ENCODE data around the gene HOMER3. TPM values are rescaled to one million over a fixed set of nuclear protein-coding genes. Genes with fewer than 3 reads are reported as not detected.
A peak's percentile ranks its signal among the peaks of the same experiment; 100 is the strongest.

Gene HOMER3
- polyA plus RNA-seq, 3 donors, result 45.1 to 88.1 (median 49.4) TPM

DNA sequence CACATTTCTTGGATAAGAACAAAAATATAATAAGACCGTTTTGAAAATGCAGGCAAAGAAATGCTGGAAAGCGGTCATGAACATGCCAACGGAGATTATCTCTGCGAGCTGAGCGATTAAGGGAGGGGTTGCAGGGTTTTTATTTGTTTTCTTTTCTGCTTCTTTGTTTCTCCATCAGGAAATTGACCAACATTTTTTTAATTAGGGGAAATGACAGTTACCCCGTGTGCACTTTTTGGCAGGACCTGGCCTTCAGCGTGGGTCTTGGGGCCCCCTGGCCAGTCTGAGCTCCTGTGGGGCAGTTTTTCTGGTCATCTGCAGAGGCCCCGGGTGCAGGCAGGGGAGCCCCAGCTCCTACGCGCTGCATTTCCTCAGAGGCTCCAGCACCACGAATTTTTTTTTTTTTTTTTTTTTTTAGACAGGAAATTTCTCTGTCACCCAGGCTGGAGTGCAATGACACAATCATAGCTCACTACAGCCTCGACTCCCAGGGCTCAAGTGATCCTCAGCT is 31.3 kb upstream of the HOMER3 start:
- Histone ChIP-seq H3K79me2 (ENCODE audit: insufficient read depth, low read length) (no peaks in the 10 kb centered on the region), H3K4me2 (replicated peaks; ENCODE audit: extremely low read depth, low read length, poor library complexity, severe bottlenecking) (peak overlapping the region; percentile 74), H3K4me3 (replicated peaks in 1 of 3; ENCODE audit: low read depth in 2 of 3, low read length in 3 of 3) (peak overlapping the region in 1 of 3 experiments; percentile 59), H2AFZ (ENCODE audit: insufficient read depth, low read depth, low read length, poor library complexity, severe bottlenecking) (peak overlapping the region; percentile 56), H3K9ac (ENCODE audit: insufficient read depth, low read length, poor library complexity, severe bottlenecking) (peak overlapping the region; percentile 66), H3K27me3 (ENCODE audit: control insufficient read depth in 2 of 2, insufficient read depth in 2 of 2, low read length in 2 of 2) (no peaks in the 10 kb centered on the region), H3K9me3 (replicated peaks in 1 of 2; ENCODE audit: control insufficient read depth in 1 of 2, insufficient read depth in 1 of 2, low read length in 2 of 2) (no peaks in the 10 kb centered on the region), H3K4me1 (ENCODE audit: control insufficient read depth in 1 of 2, insufficient read depth in 2 of 2, low read length in 2 of 2) (peaks cover 83 to 89% of the 10 kb centered on the region in 2 donors), H4K20me1 (ENCODE audit: insufficient read depth, low read length) (no peaks in the 10 kb centered on the region), H3K36me3 (replicated peaks in 1 of 2; ENCODE audit: control insufficient read depth in 1 of 2, insufficient read depth in 2 of 2, low read length in 2 of 2) (no peaks in the 10 kb centered on the region), H3K27ac (ENCODE audit: low read depth in 1 of 2, low read length in 2 of 2) (peak overlapping the region; percentile 93 to 97)
- DNase-seq, result peak; percentile 66 to 78 (median 77)
- H3K27me3 Mint-ChIP-seq (ENCODE audit: low read depth in 3 of 3), result peaks cover 0 to 1% (median 1%) of the 10 kb centered on the region in 3 donors
- H3K4me1 Mint-ChIP-seq, result peaks cover 61% of the 10 kb centered on the region
- TF ChIP-seq CTCF (IDR thresholded peaks at IDR 0.05), result no peak
- 0% methylated on average over 3 of the region's 12 CpGs for WGBS (ENCODE audit: insufficient coverage)
- H3K9me3 Mint-ChIP-seq, result peaks cover 0 to 2% (median 0%) of the 10 kb centered on the region in 7 donors
- H3K27ac Mint-ChIP-seq, result peak overlapping the region; percentile 97 to 99 (median 98)
- H3K4me3 Mint-ChIP-seq, result peak overlapping the region; percentile 41 to 75
- intact Hi-C loops (cut with micrococcal nuclease), result no loop called here
- peaks cover 0 to 2% of the 10 kb centered on the region in 2 donors for H3K36me3 Mint-ChIP-seq

- Mint-ChIP-seq H3K4me3 (no peak overlapping the region), H3K4me1 (peaks cover 69% of the 10 kb centered on the region), H3K9me3 (peaks cover 0 to 2% (median 0%) of the 10 kb centered on the region in 7 donors), H3K27ac (peak overlapping the region; percentile 89 to 99 (median 97)), H3K36me3 (peaks cover 0 to 2% of the 10 kb centered on the region in 2 donors), H3K27me3 (ENCODE audit: low read depth in 3 of 3) (peaks cover 0 to 1% (median 1%) of the 10 kb centered on the region in 3 donors)
- Histone ChIP-seq H3K36me3 (replicated peaks in 1 of 2; ENCODE audit: control insufficient read depth in 1 of 2, insufficient read depth in 2 of 2, low read length in 2 of 2) (no peaks in the 10 kb centered on the region), H3K27me3 (ENCODE audit: control insufficient read depth in 2 of 2, insufficient read depth in 2 of 2, low read length in 2 of 2) (no peaks in the 10 kb centered on the region), H4K20me1 (ENCODE audit: insufficient read depth, low read length) (no peaks in the 10 kb centered on the region), H3K4me1 (ENCODE audit: control insufficient read depth in 1 of 2, insufficient read depth in 2 of 2, low read length in 2 of 2) (peaks cover 88 to 95% of the 10 kb centered on the region in 2 donors), H3K4me2 (replicated peaks; ENCODE audit: extremely low read depth, low read length, poor library complexity, severe bottlenecking) (peak overlapping the region; percentile 41), H3K27ac (ENCODE audit: low read depth in 1 of 2, low read length in 2 of 2) (peak overlapping the region; percentile 74 to 93), H3K9me3 (replicated peaks in 1 of 2; ENCODE audit: control insufficient read depth in 1 of 2, insufficient read depth in 1 of 2, low read length in 2 of 2) (no peaks in the 10 kb centered on the region), H3K4me3 (replicated peaks in 1 of 3; ENCODE audit: low read depth in 2 of 3, low read length in 3 of 3) (peak overlapping the region in 1 of 3 experiments; percentile 21), H3K9ac (ENCODE audit: insufficient read depth, low read length, poor library complexity, severe bottlenecking) (peak overlapping the region; percentile 40), H3K79me2 (ENCODE audit: insufficient read depth, low read length) (no peaks in the 10 kb centered on the region), H2AFZ (ENCODE audit: insufficient read depth, low read depth, low read length, poor library complexity, severe bottlenecking) (no peak overlapping the region)
- intact Hi-C loops (cut with micrococcal nuclease), result no loop called here
- TF ChIP-seq CTCF (IDR thresholded peaks at IDR 0.05), result no peak
- 80% methylated on average over 7 of the region's 13 CpGs for WGBS (ENCODE audit: insufficient coverage)
- no peak for DNase-seq
Measured at GRCh38 chr19:18969931-18970659, 29.1 kb upstream of the HOMER3 start.
